HG03565 (cell line): Measurements from ENCODE around the gene RPS25.
"Not testable (repeated sequence)": the region's sequence is repeated elsewhere in the genome, so short reads cannot be mapped to it uniquely, and the experiment has no call there.

Experiments used
- ATAC-seq: cut with Tn5 transposase; IDR thresholded peaks from one replicate; pipeline ENCODE4 v1.9.1; 2021; ENCODE audit warnings: mild to moderate bottlenecking, moderate library complexity; ENCODE audit not compliant: unreplicated experiment

Gene RPS25

DNA sequence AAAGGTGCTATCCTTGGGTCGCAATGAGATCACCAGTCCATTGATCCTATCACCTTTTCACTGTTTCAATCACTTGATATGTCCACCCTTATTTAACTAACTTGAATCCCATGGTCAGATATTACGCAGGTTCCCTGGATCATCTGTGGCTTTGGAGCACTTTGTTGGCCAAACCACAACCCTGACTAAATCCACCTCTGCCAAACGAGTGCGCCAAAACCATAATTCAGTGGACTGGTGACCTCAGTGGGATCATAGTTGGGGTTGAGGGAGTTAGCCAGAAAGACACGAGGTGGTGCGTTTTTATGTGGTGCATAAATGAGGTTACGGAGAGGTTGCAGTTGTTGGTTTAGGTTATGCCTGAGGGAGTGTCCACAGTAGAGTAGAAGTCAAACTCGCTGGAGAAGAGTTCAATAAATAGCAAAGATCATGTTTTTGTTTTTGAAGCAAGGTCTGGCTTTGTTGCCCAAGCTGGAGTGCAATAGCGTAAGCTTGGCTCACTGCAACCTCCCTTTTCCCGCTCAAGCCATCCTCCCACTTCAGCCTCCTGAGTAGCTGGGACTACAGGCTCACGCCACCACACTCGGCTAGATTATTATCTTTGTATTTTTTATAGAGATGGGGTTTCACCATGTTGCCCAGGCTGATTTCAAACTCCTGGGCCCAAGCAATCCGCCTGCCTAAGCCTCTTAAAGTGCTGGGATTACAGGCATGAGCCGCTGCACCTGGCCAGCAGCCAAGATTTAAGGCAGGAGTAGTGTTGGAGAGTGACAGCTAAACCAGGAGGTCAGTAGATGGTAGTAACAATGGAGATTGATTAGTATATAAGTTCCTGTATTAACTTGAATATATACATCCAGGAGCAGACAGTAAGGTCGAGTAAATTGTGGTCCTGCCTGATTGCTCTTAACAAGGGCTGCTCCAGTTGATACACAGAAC lies 42.1 kb downstream of the RPS25 start:
- no peak for ATAC-seq

DNA sequence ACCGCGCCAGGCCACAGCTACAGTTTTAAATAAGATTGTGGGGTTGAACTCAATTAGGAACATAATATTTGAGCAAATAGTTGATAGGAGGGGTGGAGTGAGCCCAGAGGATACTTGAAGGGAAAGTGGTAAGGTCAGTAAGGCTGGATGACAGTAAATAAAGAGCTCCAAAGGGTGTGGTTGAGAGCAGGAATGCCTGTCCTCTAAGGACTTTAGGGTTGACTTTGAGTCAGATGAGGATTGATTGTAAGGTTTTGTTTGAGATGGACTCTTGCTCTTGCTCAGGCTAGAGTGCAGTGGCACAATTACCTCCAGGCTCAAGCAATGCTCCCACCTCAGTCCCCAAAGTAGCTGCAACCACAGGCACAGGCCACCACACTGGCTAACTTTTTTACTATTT lies 44.2 kb downstream of the RPS25 start:
- no peak for ATAC-seq

DNA sequence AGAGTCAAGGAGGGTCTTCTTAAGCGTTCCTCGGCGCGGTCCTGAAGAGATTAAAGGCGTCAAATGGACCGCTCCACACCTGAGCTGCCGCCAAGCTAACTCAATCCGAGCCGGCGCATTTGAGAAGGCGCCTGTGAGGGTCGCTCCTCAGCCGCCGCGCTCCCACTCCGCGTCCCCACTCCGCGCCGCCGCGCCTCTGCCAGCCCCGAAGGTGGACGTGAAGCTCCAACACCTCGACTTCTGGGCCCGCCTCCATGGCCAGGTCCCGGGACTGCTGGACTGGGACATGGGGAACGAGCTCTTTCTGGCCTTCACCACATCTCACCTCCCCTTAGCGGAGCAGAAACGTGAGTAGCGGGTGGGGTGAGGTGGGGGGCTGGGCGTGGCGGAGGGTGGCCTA lies 46.5 kb downstream of the RPS25 start, which contains the start of gene FOXR1:
TSS of gene FOXR1 (plus strand) at position 116 of the 400 bp plus-strand sequence. CDS start at position 287, 171 bp downstream.
- no peak for ATAC-seq

DNA sequence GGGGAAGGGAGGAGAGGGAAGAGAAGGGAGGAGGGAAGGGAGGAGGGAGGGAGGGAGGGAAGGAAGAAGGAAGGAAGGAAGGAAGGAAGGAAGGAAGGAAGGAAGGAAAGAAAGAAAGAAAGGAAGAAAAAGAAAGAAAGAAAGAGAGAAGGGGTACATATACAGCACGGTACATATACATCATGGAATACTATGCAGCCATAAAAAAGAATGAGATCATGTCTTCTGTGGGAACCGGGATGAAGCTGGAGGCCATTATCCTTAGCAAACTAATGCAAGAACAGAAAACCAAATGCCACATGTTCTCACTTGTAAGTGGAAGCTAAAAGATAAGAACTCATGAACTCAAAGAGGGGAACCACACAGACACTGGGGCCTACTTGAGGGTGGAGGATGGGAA lies 48.6 kb downstream of the RPS25 start:
- ATAC-seq: not testable (repeated sequence)
